BJ (cell line): ENCODE results near the gene KCNN3. TPM values are rescaled to one million over a fixed set of nuclear protein-coding genes. Genes with fewer than 3 reads are reported as not detected.

Experiments used
- CTCF ChIA-PET: fragments of 350-600 bp; formaldehyde crosslinking; extraction: SDS; loops from one replicate; lab custom pipeline; 2021; ENCODE audit warnings: antibody characterized with exemption, inconsistent platforms; lab: Yijun Ruan, JAX
- POLR2A ChIA-PET: fragments of 300-600 bp; sonication (Branson Sonifier 250); formaldehyde crosslinking; extraction: SDS; loops from one replicate; lab custom pipeline; 2021; ENCODE audit warnings: antibody characterized with exemption; lab: Charles Lee
- DNase-seq: peaks from one replicate; pipeline ENCODE4 v3.0.0-alpha.2; 2011; ENCODE audit warnings: low read depth
- H3K27me3 ChIP-seq: 2 replicates; pipeline ENCODE4 v1.6.0; 2011; ENCODE audit warnings: low read length; ENCODE audit not compliant: control insufficient read depth, insufficient read depth
- H3K36me3 ChIP-seq: 2 replicates; pipeline ENCODE4 v1.5.1; 2011; ENCODE audit warnings: low read length; ENCODE audit not compliant: control insufficient read depth, insufficient read depth
- H3K4me3 ChIP-seq: 2 replicates; pipeline ENCODE4 v1.5.1; 2011; ENCODE audit warnings: low read depth, mild to moderate bottlenecking, control low read depth, low read length
- polyA plus RNA-seq: library from polyadenylated mRNA; depleted of rRNA; stranded (reverse); fragments of >200 nt; gene quantifications from 2 replicates; pipeline ENCODE4 v1.2.3, GENCODE V29; 2011
- TF ChIP-seq, protein P1 (sequence below): IDR thresholded peaks from 2 replicates; pipeline ENCODE4 v1.5.1; 2011; ENCODE audit warnings: low read depth, mild to moderate bottlenecking, control low read depth, inconsistent platforms, low read length, moderate library complexity; ENCODE audit not compliant: insufficient read depth

The KCNN3 gene
- polyA plus RNA-seq, 1 experiment = not detected

DNA sequence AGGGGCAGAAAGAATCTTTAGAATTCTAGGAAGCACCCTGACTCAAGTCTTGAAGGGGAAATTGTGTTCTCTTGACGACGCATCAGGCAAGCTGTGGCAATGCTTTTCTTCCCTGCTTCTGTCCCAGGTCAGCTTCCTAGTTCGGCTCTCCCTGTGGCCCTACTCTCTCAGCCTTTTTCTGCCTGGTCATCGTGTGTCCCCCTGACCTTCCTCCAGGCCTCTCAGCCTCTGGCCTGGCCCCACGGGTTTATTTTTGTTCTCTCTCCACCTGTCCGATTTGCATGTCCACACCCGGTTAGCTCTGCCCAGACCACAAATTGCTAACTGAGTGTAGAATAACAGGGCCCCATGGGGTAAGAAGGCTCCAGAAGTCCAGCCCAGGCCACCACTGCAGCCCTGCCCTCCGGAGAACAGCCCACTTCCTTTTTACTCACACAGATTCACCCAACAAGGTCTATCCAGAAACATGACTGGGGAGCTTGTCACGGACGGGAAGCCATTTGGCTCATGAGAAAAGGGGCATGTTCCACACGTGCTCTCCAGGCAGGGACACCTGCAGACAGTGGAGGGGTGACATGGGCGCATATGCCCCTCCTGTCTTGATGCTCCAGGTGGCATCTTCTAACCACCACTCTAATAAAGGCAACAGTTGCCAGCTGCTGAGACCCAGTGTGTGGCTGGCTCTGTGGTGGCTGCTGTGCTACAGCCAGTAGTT is 9.8 kb downstream of the KCNN3 start:
- no peaks in the 10 kb centered on the region for H3K36me3 ChIP-seq
- no peak for DNase-seq
- CTCF ChIA-PET = interaction anchor here (1.9 kb wide), 1 partner anchor 18 kb away, joined by 5 read pairs; no protein-coding TSS in a partner anchor
- peaks cover 7% of the 10 kb centered on the region for H3K27me3 ChIP-seq
- H3K4me3 ChIP-seq = no peak overlapping the region
- POLR2A ChIA-PET = no interaction called here
- TF ChIP-seq, protein P1, sequence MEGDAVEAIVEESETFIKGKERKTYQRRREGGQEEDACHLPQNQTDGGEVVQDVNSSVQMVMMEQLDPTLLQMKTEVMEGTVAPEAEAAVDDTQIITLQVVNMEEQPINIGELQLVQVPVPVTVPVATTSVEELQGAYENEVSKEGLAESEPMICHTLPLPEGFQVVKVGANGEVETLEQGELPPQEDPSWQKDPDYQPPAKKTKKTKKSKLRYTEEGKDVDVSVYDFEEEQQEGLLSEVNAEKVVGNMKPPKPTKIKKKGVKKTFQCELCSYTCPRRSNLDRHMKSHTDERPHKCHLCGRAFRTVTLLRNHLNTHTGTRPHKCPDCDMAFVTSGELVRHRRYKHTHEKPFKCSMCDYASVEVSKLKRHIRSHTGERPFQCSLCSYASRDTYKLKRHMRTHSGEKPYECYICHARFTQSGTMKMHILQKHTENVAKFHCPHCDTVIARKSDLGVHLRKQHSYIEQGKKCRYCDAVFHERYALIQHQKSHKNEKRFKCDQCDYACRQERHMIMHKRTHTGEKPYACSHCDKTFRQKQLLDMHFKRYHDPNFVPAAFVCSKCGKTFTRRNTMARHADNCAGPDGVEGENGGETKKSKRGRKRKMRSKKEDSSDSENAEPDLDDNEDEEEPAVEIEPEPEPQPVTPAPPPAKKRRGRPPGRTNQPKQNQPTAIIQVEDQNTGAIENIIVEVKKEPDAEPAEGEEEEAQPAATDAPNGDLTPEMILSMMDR = no peak

DNA sequence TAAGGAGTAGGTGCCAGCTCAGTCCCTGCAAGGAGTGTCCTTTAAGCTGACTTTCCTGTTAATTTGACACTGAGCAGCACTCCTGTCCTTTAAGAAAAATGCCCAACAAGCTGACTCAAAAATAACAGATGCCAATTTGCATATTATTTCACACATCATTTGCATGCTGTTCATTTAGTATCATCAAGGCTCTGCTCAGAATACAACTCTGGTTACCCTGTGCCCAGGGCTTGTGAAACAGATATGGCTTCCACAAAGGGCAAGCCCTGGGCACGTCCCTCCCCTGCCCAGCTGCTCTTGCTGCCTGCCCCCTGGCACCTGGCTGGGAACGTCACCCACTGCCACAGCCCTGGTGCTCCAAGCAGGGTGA is 10.3 kb downstream of the KCNN3 start:
- TF ChIP-seq, protein P1 = no peak

DNA sequence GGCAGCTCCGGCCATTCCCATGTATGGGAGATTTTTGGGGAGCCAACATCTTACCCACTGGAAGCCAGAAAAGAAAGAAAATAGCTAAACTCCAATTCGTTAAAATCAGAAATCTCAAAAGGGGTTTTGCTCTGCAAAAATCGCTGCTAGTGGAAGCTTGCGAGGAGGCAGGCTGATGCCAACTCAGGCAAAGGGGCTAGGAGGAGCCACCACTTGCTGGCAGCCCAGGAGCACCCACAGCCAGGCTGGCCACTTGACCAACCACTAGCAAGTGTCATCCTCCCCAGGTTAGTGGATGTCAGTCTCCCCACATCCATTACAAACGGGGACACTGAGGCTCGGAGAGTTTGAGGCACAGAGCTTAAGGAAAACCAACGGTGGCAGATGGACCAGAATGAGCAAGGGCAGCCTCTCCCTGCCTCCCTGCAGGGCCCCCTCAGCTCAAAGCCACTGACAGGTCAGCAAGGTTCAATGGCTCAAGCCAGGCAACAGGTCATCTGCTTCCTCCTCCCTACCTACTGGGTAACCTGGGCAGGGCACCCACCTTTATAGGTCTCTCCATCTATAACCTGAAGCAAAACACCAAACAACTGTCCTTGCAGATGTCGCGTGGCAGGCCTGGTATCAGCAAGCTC is 10.8 kb downstream of the KCNN3 start:
- ChIA-PET POLR2A (no interaction called here), CTCF (interaction anchor here (1.9 kb wide), 1 partner anchor 19 kb away, joined by 5 read pairs; no protein-coding TSS in a partner anchor)
- Histone ChIP-seq H3K4me3 (no peak overlapping the region), H3K36me3 (no peaks in the 10 kb centered on the region), H3K27me3 (peaks cover 4% of the 10 kb centered on the region)
- TF ChIP-seq, protein P1 = no peak
- DNase-seq = no peak

More for the DNA sequence above, 10.3 kb downstream of the KCNN3 start:
- H3K27me3 ChIP-seq = peaks cover 6% of the 10 kb centered on the region
- ChIA-PET POLR2A (no interaction called here), CTCF (interaction anchor here (1.9 kb wide), 1 partner anchor 19 kb away, joined by 5 read pairs; no protein-coding TSS in a partner anchor)
- H3K4me3 ChIP-seq = no peak overlapping the region
- no peaks in the 10 kb centered on the region for H3K36me3 ChIP-seq
- no peak for DNase-seq

DNA sequence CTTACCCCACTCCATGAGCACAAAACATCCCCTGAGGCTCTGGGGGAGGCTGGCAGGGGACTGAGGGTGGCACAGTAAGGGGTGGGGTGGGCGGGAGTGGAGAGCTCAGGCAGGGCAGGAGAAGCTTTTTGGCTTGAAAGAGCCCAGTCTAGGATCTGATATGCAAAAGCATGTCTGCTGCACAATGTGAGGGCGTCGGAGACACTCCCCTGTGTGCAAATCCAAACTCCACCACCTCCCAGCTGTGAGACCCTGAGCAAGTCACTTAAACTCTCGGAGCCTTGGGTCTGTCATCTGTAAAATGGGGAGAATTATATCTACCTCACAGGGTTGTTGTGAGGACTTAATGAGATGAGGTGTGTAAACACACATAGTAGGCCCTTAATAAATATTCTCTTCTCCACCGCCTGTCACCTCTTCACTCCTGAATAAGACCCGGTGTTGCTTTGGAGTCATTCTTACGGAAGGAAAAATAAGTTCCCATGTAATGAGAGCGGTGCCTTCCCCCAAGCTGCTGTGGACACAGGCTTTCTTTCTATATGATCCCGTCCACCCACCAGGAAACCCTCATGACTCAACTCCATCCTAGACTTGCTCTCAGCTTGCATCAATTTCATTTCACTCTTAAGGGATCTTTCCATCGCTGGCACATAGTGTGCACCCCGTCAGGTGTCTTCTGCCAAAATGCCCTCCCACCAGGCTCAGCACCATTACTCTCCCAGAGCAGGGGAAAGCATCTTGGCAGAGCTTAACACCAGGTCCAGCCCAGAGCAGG is 12.5 kb downstream of the KCNN3 start:
- H3K4me3 ChIP-seq = no peak overlapping the region
- POLR2A ChIA-PET = no interaction called here
- CTCF ChIA-PET = interaction anchor here (0.6 to 1.6 kb wide), 5 partner anchors 10 to 103 kb away, joined by 3 to 4 read pairs (median 3); no protein-coding TSS in a partner anchor
- H3K36me3 ChIP-seq = no peaks in the 10 kb centered on the region
- DNase-seq = no peak
- TF ChIP-seq, protein P1 = no peak
- peaks cover 3% of the 10 kb centered on the region; the same call in 1 of the 2 replicates for H3K27me3 ChIP-seq
